Fibroblast of pulmonary artery (primary cell): ENCODE results near the gene UGT2B10.

Source experiments
- DNase-seq: peaks from one replicate; pipeline ENCODE4 v3.0.0-alpha.2; 2010; ENCODE audit warnings: low read depth
- H3K4me3 ChIP-seq: replicated peaks from 2 replicates; pipeline ENCODE4 v1.5.1; 2011; ENCODE audit warnings: low read depth, mild to moderate bottlenecking, control low read depth, low read length, moderate library complexity
- CTCF ChIP-seq: IDR thresholded peaks from 2 replicates; pipeline ENCODE4 v1.5.1; 2011; ENCODE audit warnings: mild to moderate bottlenecking, control low read depth, low read length, inconsistent platforms; ENCODE audit errors: missing control alignments

The UGT2B10 gene

GRCh38 chr4:68859655-68860054, 43.9 kb downstream of the UGT2B10 start:
- no peak overlapping the region for H3K4me3 ChIP-seq
- no peak for DNase-seq
- no peak for TF ChIP-seq CTCF

- DNase-seq: no peak
- no peak overlapping the region for H3K4me3 ChIP-seq
- TF ChIP-seq CTCF: no peak
These were observed 45.3 kb downstream of the UGT2B10 start for GRCh38 chr4:68861057-68861456.

- DNase-seq: no peak
- TF ChIP-seq CTCF: no peak
- no peak overlapping the region for H3K4me3 ChIP-seq
These were observed 48.8 kb downstream of the UGT2B10 start for GRCh38 chr4:68864438-68865187.

GRCh38 chr4:68865188-68865638, 49.4 kb downstream of the UGT2B10 start:
- no peak for TF ChIP-seq CTCF
- no peak for DNase-seq
- H3K4me3 ChIP-seq: no peak overlapping the region

- H3K4me3 ChIP-seq: no peak overlapping the region
- no peak for DNase-seq
- TF ChIP-seq CTCF: no peak
These were observed 50.0 kb downstream of the UGT2B10 start for GRCh38 chr4:68865760-68866159.

- TF ChIP-seq CTCF: no peak
- no peak overlapping the region for H3K4me3 ChIP-seq
- DNase-seq: no peak
These were observed 53.5 kb downstream of the UGT2B10 start for GRCh38 chr4:68869274-68869773.
